ENCODE measurements around the gene TBCA. TPM values are rescaled to one million over a fixed set of nuclear protein-coding genes. Genes with fewer than 3 reads are reported as not detected.

The TBCA gene
- total and polyA plus RNA-seq, 2 of the 13 experiments (the other 11 are each of a cell fraction or from before 2014, with no cell fraction given): 93.8 to 309 TPM

DNA sequence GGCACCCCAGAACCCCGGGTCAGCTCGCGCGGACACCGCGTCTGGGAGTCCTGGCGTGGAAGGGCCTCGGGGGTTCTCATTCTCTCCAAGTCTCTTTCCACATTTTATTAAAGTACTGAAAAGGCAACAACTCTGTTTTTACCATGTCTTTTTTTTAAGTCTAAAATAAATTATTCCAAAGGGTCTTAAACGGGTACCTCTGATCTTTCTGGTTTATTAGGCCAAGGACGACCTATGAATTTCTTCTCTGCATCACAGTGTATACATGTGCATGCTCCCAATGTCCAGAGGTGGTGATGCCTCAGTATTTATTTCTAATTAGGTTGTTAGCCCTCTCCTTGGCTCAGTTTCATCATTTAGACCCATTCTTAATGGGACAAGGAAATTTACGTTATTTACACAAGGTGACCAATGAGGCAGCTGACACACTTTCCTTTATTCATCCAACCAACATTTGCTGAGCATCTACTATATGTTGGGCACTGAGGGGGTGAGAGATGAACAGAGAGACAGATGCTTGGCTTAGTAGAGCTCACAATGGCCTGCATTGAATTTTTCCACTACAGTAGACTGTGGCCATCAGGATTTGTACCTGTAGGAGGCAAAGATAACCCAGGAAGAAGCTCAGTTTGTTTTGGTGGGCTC is 130.0 kb downstream of the TBCA start:
- POLR2A ChIA-PET: no interaction called here
- 39% methylated on average over 6 of the region's 11 CpGs for WGBS (ENCODE audit: low lambda C conversion rate)
- intact Hi-C loops (cut with micrococcal nuclease; ENCODE audit: unreplicated experiment) (loop anchor here (1.0 kb wide), 1 partner anchor 362 kb away; no protein-coding TSS in a partner anchor), in situ Hi-C loops (cut with HindIII; ENCODE audit: extremely low pct_ligation_motif_present, low pct_unique_long_range_greater_than_20kb) (loop anchor here (10.0 kb wide), 1 partner anchor 339 kb away; no protein-coding TSS in a partner anchor)
- no peaks in the 10 kb centered on the region for H3K9me3 ChIP-seq (ENCODE audit: low read length)
- H3K4me2 ChIP-seq (ENCODE audit: low read depth, low read length): peak overlapping the region; percentile 93
- TF ChIP-seq ZNF460 (CRISPR knock-in tag; IDR thresholded peaks at IDR 0.05; ENCODE audit: borderline replicate concordance): no peak
- TF ChIP-seq, protein P1, sequence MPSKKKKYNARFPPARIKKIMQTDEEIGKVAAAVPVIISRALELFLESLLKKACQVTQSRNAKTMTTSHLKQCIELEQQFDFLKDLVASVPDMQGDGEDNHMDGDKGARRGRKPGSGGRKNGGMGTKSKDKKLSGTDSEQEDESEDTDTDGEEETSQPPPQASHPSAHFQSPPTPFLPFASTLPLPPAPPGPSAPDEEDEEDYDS (CRISPR knock-in tag; IDR thresholded peaks at IDR 0.05): no peak
- H3K9ac ChIP-seq (ENCODE audit: insufficient read depth, low read depth, low read length): no peak overlapping the region
- CTCF ChIA-PET (ENCODE audit: low intra/inter-chr PET ratio, low total read pairs): interaction anchor here (2.1 kb wide), 1 partner anchor 362 kb away, joined by 9 read pairs; no protein-coding TSS in a partner anchor
- peak overlapping the region in 2 of 3 experiments; percentile 30 to 59; a peak in 1 of 6 replicates for H3K4me3 ChIP-seq (replicated peaks in 1 of 3; ENCODE audit: insufficient read depth in 1 of 3, low read depth in 2 of 3, low read length in 3 of 3)
- H4K20me1 ChIP-seq (ENCODE audit: insufficient read depth, low read length): no peaks in the 10 kb centered on the region
- H3K27me3 ChIP-seq (ENCODE audit: control insufficient read depth in 1 of 2, insufficient read depth in 2 of 2, low read length in 2 of 2): peaks cover 5 to 43% of the 10 kb centered on the region in 2 experiments; a peak in 4 of 5 replicates
- H3K79me2 ChIP-seq (ENCODE audit: insufficient read depth, low read length): no peaks in the 10 kb centered on the region
- BruUV-seq (replicated peaks): no TSS peak
- H3K27ac ChIP-seq (ENCODE audit: extremely low read length, insufficient read depth, low read length): no peak overlapping the region
- no peaks in the 10 kb centered on the region for H3K36me3 ChIP-seq (replicated peaks in 1 of 2; ENCODE audit: control insufficient read depth in 1 of 2, insufficient read depth in 2 of 2, low read length in 2 of 2)
- FAIRE-seq: no peak
- no peak for DNase-seq (ENCODE audit: low spot score)
- H2AFZ ChIP-seq (ENCODE audit: low read length): no peak overlapping the region
- no peaks in the 10 kb centered on the region for H3K4me1 ChIP-seq (ENCODE audit: insufficient read depth, low read length)
- no peak for ATAC-seq

DNA sequence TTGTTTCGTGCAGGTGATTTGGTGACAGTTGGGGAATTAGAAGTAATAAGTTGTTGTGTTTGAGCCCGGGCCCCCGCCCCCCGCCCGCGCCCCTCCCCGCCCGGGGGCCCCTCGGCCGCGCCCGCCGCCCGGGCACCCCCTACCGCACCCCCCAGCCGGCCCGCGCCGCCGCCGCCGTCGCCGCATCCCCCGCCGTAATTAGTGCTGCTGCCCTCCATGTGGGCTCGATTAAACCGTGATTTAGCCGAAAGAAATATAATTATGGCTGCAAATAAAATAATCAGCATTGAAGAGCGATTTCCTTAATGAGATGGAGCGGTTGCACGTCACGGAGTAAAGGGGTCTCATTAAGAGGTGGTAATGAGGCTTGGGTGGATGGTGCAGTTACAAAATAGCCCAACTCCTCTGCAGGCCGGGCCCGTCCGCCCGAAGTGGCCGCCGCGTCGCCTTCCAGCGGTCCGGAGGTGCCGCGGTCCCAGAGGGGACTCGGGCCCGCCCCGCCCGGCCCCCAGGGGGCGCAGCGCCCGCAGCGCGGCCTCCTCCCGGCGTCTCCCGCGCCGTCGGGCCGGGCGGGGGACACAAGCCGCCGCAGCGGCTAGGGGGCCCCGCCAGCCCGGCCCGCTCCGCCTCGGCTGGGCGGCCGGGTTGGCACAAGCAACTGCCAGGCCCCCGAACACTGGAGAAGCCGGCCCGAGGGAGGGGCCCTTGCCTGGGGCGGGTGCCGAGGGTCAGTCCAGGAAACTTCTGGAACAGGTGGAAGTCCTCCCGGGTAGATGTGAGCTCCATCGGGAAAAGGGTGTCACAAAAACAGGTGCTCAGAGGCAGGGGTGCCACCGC is 130.8 kb downstream of the TBCA start:
- Histone ChIP-seq H3K79me2 (ENCODE audit: insufficient read depth, low read length) (no peaks in the 10 kb centered on the region), H3K27me3 (ENCODE audit: control insufficient read depth in 1 of 2, insufficient read depth in 2 of 2, low read length in 2 of 2) (peaks cover 5 to 51% of the 10 kb centered on the region in 2 experiments; a peak in 4 of 5 replicates), H3K9ac (ENCODE audit: insufficient read depth, low read depth, low read length) (no peak overlapping the region), H2AFZ (ENCODE audit: low read length) (no peak overlapping the region), H3K4me1 (ENCODE audit: insufficient read depth, low read length) (no peaks in the 10 kb centered on the region), H3K27ac (ENCODE audit: extremely low read length, insufficient read depth, low read length) (no peak overlapping the region), H3K36me3 (replicated peaks in 1 of 2; ENCODE audit: control insufficient read depth in 1 of 2, insufficient read depth in 2 of 2, low read length in 2 of 2) (no peaks in the 10 kb centered on the region), H3K4me3 (replicated peaks in 1 of 3; ENCODE audit: insufficient read depth in 1 of 3, low read depth in 2 of 3, low read length in 3 of 3) (peak overlapping the region; percentile 6 to 59 (median 49); a peak in 2 of 6 replicates), H4K20me1 (ENCODE audit: insufficient read depth, low read length) (no peaks in the 10 kb centered on the region), H3K9me3 (ENCODE audit: low read length) (no peaks in the 10 kb centered on the region), H3K4me2 (ENCODE audit: low read depth, low read length) (peak overlapping the region; percentile 93)
- WGBS (ENCODE audit: low lambda C conversion rate): 5% methylated on average over 31 of the region's 80 CpGs
- DNase-seq (ENCODE audit: low spot score) (peak; percentile 13), FAIRE-seq (no peak), ATAC-seq (peak; percentile 98)
- no TSS peak for BruUV-seq (replicated peaks)
- CTCF ChIA-PET (ENCODE audit: low intra/inter-chr PET ratio, low total read pairs): interaction anchor here (2.1 kb wide), 1 partner anchor 363 kb away, joined by 9 read pairs; no protein-coding TSS in a partner anchor
- POLR2A ChIA-PET: no interaction called here
- intact Hi-C loops (cut with micrococcal nuclease; ENCODE audit: unreplicated experiment) (loop anchor here (1.0 kb wide), 1 partner anchor 363 kb away; no protein-coding TSS in a partner anchor), in situ Hi-C loops (cut with HindIII; ENCODE audit: extremely low pct_ligation_motif_present, low pct_unique_long_range_greater_than_20kb) (loop anchor here (10.0 kb wide), 1 partner anchor 339 kb away; no protein-coding TSS in a partner anchor)
- no peak for TF ChIP-seq ZNF292 (CRISPR knock-in tag; IDR thresholded peaks at IDR 0.05; ENCODE audit: borderline replicate concordance, low read depth)
- TF ChIP-seq KDM2A (CRISPR knock-in tag; IDR thresholded peaks at IDR 0.05; ENCODE audit: borderline replicate concordance, low read depth): peak; percentile 25; the same call in 1 of the 2 replicates
- peak; percentile 95 for TF ChIP-seq ZNF777 (CRISPR knock-in tag; IDR thresholded peaks at IDR 0.05)
- 0 out of 2 replicates have a peak, but pooled peaks have one; percentile 8 for TF ChIP-seq FOXO1 (CRISPR knock-in tag; IDR thresholded peaks at IDR 0.05)
- TF ChIP-seq SATB2 (CRISPR knock-in tag; IDR thresholded peaks at IDR 0.05): no peak
- 0 out of 2 replicates have a peak, but pooled peaks have one; percentile 55 for TF ChIP-seq EZH2 (conservative IDR thresholded peaks at IDR 0.05; ENCODE audit: low read depth, low read length)
- TF ChIP-seq, protein P2, sequence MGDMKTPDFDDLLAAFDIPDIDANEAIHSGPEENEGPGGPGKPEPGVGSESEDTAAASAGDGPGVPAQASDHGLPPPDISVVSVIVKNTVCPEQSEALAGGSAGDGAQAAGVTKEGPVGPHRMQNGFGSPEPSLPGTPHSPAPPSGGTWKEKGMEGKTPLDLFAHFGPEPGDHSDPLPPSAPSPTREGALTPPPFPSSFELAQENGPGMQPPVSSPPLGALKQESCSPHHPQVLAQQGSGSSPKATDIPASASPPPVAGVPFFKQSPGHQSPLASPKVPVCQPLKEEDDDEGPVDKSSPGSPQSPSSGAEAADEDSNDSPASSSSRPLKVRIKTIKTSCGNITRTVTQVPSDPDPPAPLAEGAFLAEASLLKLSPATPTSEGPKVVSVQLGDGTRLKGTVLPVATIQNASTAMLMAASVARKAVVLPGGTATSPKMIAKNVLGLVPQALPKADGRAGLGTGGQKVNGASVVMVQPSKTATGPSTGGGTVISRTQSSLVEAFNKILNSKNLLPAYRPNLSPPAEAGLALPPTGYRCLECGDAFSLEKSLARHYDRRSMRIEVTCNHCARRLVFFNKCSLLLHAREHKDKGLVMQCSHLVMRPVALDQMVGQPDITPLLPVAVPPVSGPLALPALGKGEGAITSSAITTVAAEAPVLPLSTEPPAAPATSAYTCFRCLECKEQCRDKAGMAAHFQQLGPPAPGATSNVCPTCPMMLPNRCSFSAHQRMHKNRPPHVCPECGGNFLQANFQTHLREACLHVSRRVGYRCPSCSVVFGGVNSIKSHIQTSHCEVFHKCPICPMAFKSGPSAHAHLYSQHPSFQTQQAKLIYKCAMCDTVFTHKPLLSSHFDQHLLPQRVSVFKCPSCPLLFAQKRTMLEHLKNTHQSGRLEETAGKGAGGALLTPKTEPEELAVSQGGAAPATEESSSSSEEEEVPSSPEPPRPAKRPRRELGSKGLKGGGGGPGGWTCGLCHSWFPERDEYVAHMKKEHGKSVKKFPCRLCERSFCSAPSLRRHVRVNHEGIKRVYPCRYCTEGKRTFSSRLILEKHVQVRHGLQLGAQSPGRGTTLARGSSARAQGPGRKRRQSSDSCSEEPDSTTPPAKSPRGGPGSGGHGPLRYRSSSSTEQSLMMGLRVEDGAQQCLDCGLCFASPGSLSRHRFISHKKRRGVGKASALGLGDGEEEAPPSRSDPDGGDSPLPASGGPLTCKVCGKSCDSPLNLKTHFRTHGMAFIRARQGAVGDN (CRISPR knock-in tag; IDR thresholded peaks at IDR 0.05): peak; percentile 32; the same call in 1 of the 2 replicates

Measured in HepG2 (cell line).